DOHH2 (cell line): ENCODE results near the gene GOLGA3.

Experiments used
- H3F3A ChIP-seq: fragments of 200-600 bp; sonication (generic), shearing (Covaris generic); 2 replicates; pipeline ENCODE4 v1.6.0; 2016; ENCODE audit warnings: antibody characterized with exemption, mild to moderate bottlenecking; ENCODE audit not compliant: control insufficient read depth, insufficient read depth
- H3K27ac ChIP-seq: fragments of 200-600 bp; sonication (generic); 2 replicates; pipeline ENCODE4 v1.5.1; 2014; ENCODE audit warnings: low read depth, mild to moderate bottlenecking, low read length, moderate library complexity
- H3K27me3 ChIP-seq: fragments of 200-600 bp; sonication (generic); 2 replicates; pipeline ENCODE4 v1.6.1; 2014; ENCODE audit warnings: mild to moderate bottlenecking, low read length, mixed read lengths; ENCODE audit not compliant: control insufficient read depth
- H3K36me3 ChIP-seq: fragments of 200-600 bp; sonication (generic); 2 replicates; pipeline ENCODE4 v1.6.1; 2014; ENCODE audit warnings: mild to moderate bottlenecking, low read length, moderate library complexity, mixed read lengths; ENCODE audit not compliant: control insufficient read depth
- H3K4me1 ChIP-seq: fragments of 200-600 bp; sonication (generic); 2 replicates; pipeline ENCODE4 v1.6.1; 2014; ENCODE audit warnings: mild to moderate bottlenecking, low read length, mixed read lengths; ENCODE audit not compliant: control insufficient read depth
- H3K4me2 ChIP-seq: fragments of 200-600 bp; sonication (generic); 2 replicates; pipeline ENCODE4 v1.6.0; 2014; ENCODE audit warnings: mild to moderate bottlenecking, low read length, moderate library complexity
- H3K4me3 ChIP-seq: fragments of 200-600 bp; sonication (generic); 2 replicates; pipeline ENCODE4 v1.5.1; 2014; ENCODE audit warnings: mild to moderate bottlenecking, low read length, mixed read lengths
- H3K79me2 ChIP-seq: fragments of 200-600 bp; sonication (generic); 2 replicates; pipeline ENCODE4 v1.6.1; 2014; ENCODE audit warnings: mild to moderate bottlenecking, low read length, mixed read lengths; ENCODE audit not compliant: control insufficient read depth
- H3K9me2 ChIP-seq: fragments of 200-600 bp; sonication (generic); replicated peaks from 2 replicates; pipeline ENCODE4 v1.6.1; 2014; ENCODE audit warnings: mild to moderate bottlenecking, low read length, mixed read lengths; ENCODE audit not compliant: control insufficient read depth
- H3K9me3 ChIP-seq: fragments of 200-600 bp; sonication (generic); 2 replicates; pipeline ENCODE4 v1.6.1; 2014; ENCODE audit warnings: antibody characterized with exemption, low read length, mixed read lengths; ENCODE audit not compliant: control insufficient read depth, insufficient read depth
- H4K20me1 ChIP-seq: fragments of 200-600 bp; sonication (generic); 2 replicates; pipeline ENCODE4 v1.6.0; 2014; ENCODE audit warnings: low read depth, mild to moderate bottlenecking, antibody characterized with exemption, low read length, moderate library complexity; ENCODE audit not compliant: control insufficient read depth, insufficient read depth
- CTCF ChIP-seq: fragments of 200-600 bp; sonication (generic); IDR thresholded peaks from one replicate; pipeline ENCODE4 v1.5.1; 2014; ENCODE audit warnings: antibody characterized with exemption, mild to moderate bottlenecking, low read depth, low read length; ENCODE audit not compliant: poor library complexity, severe bottlenecking
- EZH2phosphoT487 ChIP-seq: fragments of 200-600 bp; sonication (generic); IDR thresholded peaks from 2 replicates; pipeline ENCODE4 v1.6.1; 2017; ENCODE audit warnings: borderline replicate concordance, mild to moderate bottlenecking, antibody characterized with exemption, low read length, moderate library complexity, mixed read lengths

Gene GOLGA3

GRCh38 chr12:132723015-132723763, 105.5 kb downstream of the GOLGA3 start:
- H3K79me2 ChIP-seq: peaks cover 29% of the 10 kb centered on the region
- H3K9me3 ChIP-seq: no peaks in the 10 kb centered on the region
- H3K9me2 ChIP-seq: no peaks in the 10 kb centered on the region
- H3F3A ChIP-seq: peaks cover 28% of the 10 kb centered on the region
- no peak overlapping the region for H3K27ac ChIP-seq
- H4K20me1 ChIP-seq: peaks cover 9% of the 10 kb centered on the region
- no peak overlapping the region for H3K4me2 ChIP-seq
- H3K4me1 ChIP-seq: no peaks in the 10 kb centered on the region
- no peak for TF ChIP-seq EZH2phosphoT487
- no peak for TF ChIP-seq CTCF
- no peaks in the 10 kb centered on the region for H3K27me3 ChIP-seq
- peaks cover 91% of the 10 kb centered on the region for H3K36me3 ChIP-seq
- H3K4me3 ChIP-seq: no peak overlapping the region

DNA sequence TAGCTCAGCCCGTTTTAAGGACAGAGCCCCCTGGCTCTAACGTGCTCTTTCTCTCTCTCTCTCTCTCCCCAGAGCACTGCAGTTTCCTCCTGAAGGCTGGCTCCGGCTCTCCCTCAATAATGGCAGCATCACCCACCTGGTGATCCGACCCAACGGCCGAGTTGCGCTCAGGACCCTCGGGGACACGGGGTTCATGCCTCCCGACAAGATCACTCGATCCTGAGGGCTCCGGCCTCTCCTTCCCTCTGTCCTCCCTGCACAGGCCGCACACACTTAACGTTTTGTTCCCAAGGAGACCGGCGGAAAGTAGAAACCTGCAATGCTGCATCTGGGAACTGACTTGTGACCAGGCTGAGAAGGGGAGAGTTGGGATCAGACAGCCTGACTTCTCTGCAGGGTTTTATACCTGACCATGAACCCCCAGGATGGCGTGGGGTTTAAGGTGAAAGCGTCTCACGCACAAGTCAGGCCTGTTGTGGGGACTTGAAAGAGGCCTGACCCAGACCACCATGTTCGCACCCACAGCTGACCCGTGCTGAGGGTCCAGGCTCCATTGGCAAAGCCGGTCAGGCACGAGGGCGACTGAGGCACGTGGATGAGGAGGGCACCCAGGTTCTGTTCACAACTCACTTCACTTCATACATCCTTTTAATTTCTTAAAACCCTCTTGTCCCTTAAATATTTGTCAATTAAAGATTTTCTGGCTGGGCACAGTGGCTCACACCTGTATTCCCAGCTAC, 107.9 kb downstream of the GOLGA3 start:
- Histone ChIP-seq H3K9me3 (no peaks in the 10 kb centered on the region), H3K9me2 (no peaks in the 10 kb centered on the region), H3K79me2 (peaks cover 47% of the 10 kb centered on the region), H3K4me3 (no peak overlapping the region), H3K4me2 (no peak overlapping the region), H3K36me3 (peaks cover 89% of the 10 kb centered on the region), H3K27me3 (no peaks in the 10 kb centered on the region), H3K4me1 (no peaks in the 10 kb centered on the region), H4K20me1 (peaks cover 14% of the 10 kb centered on the region), H3F3A (peaks cover 18% of the 10 kb centered on the region), H3K27ac (no peak overlapping the region)
- TF ChIP-seq CTCF: no peak
- TF ChIP-seq EZH2phosphoT487: no peak

DNA sequence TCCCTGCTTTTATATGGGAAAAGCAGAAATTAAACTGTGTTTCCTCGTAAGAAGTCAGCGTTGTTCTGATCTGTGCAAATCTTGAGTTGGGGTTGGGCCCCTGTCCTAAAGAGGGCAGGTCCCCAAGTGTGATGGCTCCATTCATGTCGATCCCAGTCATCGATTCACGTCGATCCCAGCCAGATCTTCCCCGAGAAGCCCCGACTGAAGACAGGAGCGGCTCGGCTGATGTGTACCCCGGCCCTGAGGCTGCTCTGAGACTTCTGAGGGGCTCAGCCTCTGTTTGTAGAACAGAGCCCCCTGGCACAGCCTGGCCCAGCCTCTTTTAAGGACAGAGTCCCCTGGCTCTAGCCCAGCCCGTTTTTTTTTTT, 108.7 kb downstream of the GOLGA3 start:
- Histone ChIP-seq H3K79me2 (peaks cover 48% of the 10 kb centered on the region), H3K9me3 (no peaks in the 10 kb centered on the region), H3K36me3 (peaks cover 85% of the 10 kb centered on the region), H3K4me3 (no peak overlapping the region), H3K9me2 (no peaks in the 10 kb centered on the region), H3K4me1 (no peaks in the 10 kb centered on the region), H3K27me3 (no peaks in the 10 kb centered on the region), H4K20me1 (peaks cover 14% of the 10 kb centered on the region), H3K27ac (no peak overlapping the region), H3F3A (peaks cover 15% of the 10 kb centered on the region), H3K4me2 (no peak overlapping the region)
- TF ChIP-seq CTCF (no peak), EZH2phosphoT487 (no peak)
